Dedifferentiated amniotic fluid mesenchymal stem cell (primary cell): ENCODE data around the gene CENPO.
"Not testable (repeated sequence)": the region's sequence is repeated elsewhere in the genome, so short reads cannot be mapped to it uniquely, and the experiment has no call there.

Source experiments
- DNase-seq: peaks from one replicate; pipeline ENCODE4 v3.0.0-alpha.2; 2016; ENCODE audit errors: extremely low spot score

The CENPO gene

DNA sequence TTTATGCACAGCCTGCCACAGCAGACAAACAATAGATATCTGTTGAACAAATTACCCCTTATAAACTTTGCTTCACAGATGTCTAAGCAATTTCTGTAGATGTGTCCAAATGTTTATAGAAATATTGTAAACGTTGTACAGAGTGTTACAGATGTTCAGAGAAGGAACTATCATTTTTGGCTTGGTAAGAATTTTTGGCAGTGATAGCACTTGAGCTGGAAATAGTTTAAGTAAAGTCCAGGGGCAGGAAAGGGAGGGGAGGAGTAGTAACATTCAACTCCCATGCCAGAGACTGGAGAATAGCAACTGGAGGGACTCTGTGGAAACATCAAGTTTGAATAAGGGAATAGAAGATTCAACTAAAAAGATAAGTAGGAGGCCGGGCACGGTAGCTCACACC lies 4.4 kb upstream of the CENPO start:
- DNase-seq: no peak

DNA sequence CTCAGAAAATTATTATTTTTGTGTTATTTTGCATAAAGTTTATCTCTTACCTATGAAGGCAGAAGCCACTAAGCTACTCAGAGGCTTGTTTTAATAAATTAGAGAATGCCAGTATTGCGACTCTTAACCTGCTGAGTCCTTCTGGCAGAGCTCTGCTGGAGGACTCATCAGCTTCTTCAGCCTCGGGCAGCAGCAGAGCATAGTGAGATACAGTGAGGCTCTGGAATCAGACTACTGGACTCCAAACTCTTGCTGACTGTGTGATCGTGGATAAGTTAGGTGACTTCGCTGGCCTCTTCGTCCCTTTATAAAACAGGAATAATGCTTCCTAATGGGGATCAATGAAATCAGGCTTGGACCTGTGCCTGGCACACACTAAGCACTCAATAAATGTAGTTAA lies 1.8 kb upstream of the CENPO start:
- DNase-seq: no peak

DNA sequence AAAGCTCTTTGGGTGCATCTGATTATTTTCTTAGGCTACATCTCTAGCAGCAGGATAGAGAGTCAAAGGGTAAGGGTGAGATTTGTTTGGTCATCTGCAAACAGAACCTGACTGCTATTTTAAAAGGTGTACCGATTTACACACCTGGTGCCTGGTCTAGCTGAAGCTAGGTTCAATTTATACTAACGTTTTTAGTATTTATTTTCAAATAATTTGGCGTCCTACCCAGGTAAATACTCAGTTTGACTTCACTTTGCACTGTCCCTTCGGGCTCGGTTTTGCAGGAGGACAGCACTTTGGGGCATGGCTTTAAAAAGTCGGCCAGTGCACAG lies 717 bp upstream of the CENPO start:
- DNase-seq: no peak

DNA sequence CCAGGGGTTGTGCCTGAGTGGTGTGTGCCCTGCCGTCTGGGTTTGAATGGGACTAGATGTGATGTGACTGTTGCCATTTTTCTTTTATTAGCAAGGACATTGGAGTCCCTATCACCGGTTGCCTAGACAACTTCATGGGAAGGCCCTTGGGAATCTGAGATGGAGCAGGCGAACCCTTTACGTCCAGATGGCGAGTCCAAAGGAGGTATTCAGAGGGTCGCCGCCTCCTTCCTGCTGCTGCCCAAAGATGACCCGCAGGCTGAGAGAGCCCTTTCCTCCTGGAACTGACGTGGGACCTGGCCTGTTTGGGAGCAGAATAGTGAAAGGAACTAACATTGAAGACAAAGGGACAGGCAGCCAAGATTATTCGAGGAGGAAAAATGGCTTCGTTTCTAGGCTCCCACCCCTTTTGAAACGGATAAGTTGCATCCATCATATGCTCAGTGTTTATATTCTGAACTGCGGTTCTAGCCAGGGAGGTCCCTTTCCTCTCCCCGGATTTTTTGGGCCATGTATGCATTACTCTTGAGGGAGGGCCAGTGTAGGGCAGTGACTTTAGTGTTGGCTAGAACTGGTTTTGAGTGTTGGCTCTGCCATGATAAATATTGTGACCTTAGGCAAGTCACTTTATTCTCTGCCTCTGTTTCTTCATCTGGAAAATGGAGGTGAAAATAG lies 673 bp downstream of the CENPO start:
- no peak for DNase-seq

DNA sequence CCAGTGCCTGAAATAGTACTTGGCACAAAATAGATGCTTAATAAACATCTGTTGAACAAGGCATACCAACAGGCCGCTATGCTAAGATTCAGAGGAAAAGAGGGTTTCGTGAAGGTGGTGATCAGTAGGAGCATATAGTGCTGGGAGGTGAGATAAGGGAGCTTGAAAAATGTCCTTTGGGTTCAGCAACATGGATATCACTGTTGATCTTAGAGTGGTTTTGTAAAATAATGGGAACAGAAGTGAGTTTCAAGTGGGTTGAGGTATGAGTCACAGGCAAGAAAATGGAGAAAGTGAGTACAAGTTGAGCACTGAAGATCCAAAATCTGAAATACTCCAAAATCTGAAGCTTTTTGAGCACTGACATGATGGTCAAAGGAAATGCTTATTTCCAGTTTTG lies 4.4 kb downstream of the CENPO start:
- DNase-seq: no peak

DNA sequence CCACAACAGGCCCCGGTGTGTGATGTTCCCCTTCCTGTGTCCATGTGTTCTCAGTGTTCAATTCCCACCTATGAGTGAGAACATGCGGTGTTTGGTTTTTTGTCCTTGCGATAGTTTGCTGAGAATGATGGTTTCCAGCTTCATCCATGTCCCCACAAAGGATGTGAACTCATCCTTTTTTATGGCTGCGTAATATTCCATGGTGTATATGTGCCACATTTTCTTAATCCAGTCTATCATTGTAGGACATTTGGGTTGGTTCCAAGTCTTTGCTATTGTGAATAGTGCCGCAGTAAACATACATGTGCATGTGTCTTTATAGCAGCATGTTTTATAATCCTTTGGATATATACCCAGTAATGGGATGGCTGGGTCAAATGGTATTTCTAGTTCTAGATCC lies 7.3 kb downstream of the CENPO start:
- DNase-seq: not testable (repeated sequence)

DNA sequence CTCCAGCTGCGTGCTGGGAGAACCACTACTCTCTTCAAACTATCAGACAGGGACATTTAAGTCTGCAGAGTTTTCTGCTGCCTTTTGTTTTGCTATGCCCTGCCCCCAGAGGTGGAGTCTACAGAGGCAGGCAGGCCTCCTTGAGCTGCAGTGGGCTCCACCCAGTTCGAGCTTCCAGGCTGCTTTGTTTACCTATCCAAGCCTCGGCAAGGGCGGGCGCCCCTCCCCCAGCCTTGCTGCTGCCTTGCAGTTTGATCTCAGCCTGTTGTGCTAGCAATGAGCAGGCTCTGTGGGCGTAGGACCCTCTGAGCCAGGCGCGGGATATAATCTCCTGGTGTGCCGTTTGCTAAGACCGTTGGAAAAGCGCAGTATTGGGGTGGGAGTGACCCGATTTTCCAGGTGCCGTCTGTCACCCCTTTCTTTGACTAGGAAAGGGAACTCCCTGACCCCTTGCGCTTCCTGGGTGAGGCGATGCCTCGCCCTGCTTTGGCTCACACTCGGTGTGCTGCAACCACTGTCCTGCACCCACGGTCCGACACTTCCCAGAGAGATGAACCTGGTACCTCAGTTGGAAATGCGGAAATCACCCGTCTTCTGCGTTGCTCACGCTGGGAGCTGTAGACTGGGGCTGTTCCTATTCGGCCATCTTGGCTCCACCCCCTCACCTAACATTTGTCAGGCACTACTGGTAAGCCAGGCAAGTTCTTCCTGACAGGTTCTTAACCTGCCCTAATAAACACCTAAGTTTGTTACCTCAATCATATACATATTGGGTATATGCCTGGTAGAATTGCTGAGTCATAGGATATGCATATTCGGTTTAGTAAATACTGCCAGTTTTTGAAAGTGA lies 12.8 kb downstream of the CENPO start:
- DNase-seq: not testable (repeated sequence)

DNA sequence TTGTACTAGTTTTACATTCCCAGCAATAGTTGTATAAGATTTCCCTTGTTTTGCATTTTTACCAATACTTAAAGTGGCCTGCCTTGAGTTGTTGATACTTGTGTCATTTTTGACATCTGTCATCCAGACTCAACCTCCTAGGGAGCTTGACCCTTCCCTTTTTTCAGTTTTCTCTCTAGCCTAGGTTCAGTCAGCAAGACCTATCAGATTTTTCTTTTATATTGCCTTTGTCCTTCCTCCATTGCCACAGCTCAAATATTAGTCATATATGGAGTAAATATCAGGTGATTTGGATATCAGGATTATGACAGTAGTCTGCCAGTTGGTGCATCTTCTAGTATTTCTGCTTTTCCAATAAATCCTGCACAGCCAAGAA lies 13.4 kb downstream of the CENPO start:
- no peak for DNase-seq

DNA sequence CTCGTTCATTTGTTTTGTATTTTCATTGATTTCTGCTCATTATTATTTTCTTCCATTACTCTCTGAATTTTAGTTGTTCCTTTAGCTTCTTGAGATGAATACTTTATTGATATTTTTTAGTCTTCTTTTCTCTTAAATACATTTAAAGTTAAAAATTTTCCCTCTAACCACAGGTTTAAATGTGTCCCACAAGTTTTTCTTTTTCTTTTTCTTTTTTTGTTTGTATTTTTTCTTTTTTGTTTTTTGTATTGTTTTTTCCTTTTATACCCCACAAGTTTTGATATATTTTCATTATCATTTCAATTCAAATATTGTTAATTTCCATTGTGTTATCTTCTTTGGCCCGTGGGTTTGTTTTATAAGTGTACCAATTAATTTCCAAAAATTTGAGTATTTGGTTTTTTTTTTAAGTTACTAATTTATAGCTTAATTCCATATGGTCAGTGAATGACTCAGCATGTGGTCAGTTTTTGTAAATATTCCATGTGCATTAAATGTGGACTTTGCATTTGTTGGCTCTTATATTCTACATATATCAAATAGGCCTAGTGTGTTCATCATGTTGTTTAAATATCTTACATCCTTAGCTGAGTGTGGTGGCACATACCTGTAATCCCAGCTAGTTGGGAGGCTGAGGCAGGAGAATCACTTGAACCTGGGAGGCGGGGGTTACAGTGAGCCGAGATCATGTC lies 16.2 kb downstream of the CENPO start:
- DNase-seq: no peak

DNA sequence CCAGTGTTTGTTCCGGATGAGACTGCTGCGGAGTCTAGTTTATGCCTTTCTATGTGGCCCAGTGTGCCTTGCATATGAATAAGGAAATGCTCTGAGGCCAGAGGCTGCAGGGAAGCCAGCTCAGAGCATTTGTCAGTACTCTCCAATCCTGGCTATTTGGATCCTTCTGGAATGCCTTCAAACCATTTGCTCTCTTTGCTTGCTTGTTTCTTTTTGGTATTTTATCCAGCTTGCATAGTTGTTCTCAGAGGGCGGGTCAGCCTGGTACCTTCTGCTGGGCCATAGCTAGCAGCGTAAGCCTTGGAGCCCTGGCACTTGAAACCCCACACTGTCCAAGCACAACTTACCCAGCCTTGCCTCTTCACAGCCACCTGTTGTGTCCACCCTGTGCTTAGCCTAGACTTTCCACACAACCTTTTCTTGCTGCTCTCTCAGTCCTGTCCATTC lies 20.5 kb downstream of the CENPO start:
- DNase-seq: no peak

DNA sequence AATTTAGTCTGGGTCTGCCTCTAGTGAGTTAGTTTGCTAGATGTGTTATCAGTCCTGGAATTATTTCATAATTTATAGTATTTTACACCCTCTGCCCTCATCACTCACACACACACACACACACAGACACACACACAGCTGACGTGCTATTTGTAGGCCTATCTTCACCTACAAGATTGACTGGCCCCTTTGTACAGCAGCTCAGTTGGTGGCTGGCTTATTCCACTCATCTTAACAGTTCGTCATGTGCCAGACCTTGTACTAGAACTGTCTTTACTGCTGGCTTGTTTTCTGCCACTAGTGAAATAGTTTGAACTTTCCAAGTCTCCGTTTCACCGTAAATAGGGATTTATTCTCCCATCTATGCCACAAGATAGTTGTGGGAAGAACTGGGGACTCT lies 21.3 kb downstream of the CENPO start:
- DNase-seq: no peak

DNA sequence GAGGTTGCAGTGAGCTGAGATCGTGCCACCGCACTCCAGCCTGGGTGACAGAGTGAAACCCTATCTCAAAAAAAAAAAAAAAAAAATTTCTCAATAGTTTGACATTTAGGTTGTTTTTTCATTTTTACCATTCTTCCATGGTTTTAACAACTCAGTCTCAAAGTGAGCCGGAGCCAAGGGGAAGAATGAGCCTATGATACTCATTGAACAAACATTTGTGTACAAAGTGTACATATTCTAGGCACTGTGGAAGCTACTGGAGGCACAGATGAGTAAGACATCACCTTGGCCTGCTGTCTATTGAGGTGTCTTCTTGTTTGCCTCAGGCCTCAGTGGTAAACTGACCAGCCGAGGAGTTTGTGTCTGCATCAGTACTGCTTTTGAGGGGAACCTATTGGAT lies 21.9 kb downstream of the CENPO start:
- DNase-seq: no peak

DNA sequence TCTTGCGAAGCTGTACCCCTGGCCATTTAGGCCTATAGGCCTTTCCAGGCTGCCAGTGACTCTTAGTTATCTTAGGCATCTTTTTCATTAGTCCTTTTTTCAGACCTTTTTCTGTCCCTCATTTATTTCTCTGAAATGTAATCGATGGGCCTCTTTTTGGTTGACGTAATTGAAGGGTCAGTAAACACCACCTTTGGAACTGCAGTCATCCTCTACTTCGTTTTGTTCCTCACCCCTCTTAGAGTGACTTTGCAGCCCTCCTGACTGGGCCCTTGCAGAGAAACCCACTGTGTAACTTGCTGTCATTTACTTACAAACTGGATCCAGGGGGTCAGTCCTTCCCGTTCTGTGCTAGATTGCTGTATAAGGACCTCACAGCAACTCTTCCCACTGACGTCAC lies 23.2 kb downstream of the CENPO start:
- DNase-seq: no peak

DNA sequence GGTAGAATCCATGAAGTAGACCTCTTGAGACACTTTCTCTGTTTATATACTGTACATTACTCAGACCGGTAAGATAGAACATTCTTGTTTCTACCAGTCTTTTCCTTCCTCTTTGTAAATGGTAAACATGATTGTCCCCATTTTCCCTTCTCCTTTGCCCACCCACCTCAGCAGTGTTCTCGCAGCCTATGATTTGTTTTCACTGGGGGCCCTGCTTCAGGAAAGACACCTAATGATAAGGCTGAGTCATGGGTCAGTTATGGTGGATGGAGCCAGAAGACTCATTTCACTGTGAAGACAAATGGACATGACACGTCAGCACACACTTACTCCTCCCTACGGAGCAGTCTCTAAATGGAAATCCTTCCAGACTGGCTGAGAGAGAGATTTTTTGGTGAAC lies 23.7 kb downstream of the CENPO start:
- DNase-seq: peak; percentile 36

DNA sequence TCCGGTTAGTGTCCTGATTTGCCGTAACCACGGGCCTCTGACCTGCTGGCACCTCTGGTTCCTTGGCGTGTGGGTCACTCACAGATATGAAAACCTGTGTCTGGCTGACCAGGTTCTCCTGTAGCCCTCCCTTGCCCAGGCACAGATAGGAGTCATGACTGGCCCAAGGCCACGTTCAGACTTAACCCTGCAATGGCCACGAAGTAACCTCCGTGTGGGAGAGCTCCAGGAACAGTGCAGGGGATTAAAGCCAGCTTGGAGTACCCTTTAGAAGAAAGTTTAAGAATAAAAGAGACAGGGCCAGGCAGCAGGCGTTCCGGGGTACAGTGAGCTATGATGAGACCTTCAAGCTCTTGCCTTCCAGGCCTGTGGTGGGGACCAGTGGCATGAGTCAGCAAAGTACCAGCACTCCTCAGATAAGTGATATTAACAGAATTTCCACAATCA lies 25.5 kb downstream of the CENPO start:
- DNase-seq: no peak

DNA sequence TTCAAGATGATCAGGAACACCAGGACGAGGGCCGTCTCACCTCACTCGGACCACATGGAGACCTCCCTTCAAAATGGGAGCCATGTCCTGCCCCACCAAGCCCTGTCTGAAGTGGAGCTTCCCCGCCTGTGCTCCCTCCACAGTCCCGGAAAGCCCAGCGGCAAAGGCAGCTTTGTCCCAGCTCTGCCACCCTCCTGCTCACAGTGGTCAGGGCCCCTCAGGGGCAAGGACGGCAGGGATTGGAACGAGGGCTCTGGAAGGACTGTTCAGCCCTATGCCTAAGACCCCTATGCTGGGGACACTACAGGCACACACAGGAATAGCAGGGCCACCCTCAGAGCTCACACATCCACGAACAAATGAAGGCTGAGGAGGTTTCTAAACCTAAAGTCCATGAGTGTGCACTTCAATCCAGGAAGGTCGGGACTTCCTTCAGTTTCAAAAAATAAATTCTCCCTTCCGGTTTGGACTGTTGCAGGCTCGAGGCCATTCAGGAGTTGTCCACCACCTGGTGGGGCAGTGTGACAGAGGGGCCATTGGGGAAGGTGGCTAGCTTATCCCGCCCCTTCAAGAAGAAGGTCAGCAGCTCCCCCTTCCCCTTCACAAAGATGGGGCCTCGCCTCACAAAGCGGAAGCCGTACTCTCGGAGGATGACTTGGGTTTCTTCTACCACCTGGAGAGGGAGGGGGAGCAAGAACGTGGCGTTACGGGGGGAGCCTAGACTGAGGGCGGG lies 26.4 kb downstream of the CENPO start:
- DNase-seq: no peak

DNA sequence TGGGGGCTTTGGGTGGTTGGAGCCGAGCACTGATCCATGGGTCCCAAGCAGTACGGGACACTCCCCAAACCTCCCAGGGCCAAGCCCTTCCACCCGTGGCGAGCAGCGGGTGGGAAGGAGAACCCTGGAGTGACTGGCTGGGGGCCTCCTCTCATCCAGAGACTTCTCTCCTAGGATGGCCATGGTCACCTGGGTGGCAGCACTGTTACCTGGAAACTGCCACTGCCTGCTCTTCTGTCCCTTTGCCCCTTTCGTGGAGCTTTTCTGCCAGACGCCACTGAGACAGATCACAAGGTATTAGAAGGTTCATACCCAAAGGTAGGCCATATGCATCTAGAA lies 26.9 kb downstream of the CENPO start:
- DNase-seq: no peak

DNA sequence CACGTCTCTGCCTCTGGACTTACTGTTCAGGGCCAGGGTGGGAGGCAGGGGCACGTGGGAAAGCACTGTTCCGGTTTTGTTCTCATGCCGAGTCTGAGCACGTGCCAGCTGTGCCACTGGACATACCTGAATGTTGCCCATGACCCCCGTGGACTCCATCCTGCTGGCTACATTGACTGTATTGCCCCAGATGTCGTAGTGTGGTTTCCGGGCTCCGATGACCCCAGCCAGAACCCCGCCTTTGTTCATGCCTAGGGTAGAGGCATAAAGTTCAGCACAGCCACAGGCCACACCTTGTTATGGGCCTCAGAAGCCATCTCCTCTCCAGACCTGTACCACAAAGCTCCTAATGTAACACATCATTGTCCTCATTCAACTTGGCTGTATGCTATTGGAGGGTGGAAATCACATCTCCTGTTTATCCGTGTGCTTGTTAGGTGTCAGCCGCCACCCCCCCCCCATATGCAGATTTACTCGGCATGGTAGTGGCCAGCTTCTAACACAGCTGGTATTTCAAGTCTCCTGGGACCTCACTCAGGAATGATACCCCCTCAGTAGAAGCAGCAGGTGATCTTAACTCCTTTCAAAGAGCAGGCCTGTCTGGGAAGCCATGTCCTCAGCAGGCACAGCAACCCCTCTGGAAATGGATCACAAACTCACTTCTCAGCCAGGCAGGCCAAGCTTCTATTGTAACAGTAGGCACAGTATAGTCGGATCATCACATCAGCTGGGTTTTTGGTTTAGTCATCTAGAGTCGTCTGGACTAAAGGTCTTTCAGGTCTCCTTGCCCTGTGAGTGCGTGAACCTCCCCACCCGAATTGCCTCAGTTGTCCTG lies 27.6 kb downstream of the CENPO start:
- DNase-seq: no peak

DNA sequence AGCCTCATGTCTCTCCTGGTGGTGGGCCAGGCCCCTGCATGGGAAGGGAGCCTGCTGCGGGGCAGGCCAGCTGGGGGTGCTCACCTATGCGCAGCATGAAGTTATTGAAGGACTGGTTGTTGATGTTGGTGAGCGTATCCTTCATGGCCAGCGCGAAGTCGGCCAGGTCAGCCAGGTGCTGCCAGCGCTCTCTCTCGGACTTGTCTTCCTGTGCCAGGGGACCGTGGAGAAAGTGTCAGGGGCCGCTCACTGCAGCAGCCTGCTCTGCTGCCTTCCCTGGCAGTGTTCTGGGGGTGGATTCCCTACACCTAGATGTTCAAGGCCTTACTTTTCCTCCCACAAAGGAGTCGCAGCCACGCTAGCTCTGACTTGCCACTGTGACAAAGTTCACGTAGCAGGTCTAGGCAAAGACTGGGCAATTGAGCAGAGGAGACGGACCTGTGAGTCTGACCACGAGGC lies 28.2 kb downstream of the CENPO start:
- DNase-seq: no peak

DNA sequence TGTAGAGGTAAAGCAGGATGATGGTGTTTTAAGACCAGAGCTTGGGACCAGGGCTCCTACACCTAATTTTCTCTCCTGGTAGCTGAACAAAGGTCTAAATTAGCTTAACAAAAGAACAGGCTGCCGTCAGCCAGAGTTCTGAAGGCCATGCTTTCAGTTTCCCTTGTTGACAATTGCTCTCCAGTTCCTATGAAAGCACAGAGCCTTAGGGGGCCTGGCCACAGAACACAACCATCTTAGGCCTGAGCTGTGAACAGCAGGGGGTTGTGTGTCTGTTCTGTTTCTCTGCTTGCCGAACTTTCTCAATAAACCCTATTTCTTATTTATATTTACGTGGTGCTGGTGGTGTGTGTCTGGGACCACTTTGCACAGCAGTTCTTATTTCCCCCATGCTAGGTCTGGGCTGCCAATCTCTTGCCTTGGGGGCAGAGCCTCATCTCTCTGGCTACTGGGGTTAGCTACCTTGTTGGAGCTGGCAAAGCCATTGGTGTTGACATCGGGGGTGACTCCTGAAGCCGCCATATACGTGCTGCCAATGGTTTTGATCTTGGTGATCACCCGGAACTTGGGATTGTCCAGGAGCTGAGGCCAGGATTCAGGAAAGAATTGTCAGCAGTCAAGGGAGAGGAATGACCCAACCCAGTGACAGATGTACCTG lies 29.0 kb downstream of the CENPO start:
- DNase-seq: no peak

DNA sequence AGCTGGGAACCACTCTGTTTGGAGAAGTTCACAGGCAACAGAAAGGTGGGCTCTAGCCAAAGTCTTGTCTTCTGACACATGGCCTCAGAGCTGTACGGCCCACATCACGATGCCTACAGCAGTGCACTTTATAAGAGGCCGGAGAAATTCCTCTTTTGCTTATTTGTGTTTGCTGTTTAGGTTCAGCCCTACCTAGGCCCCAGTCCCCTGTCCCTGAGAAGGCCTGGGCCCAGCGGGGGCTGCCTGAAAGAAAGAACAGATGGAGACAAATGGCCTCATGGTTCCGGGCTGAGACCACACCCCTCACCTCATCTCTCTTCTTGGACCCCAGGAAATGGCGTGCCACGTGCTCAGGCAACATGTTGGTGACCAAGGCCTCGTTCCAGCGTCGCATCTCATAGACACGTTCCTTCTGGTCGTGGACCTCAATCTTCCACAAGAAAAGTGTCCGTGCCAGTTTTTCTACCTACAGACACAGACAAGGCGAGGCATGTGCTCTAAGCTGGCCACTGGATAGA lies 30.9 kb downstream of the CENPO start:
- no peak for DNase-seq
